Measurements from ENCODE around the gene MRPL53.
"Not testable (repeated sequence)": the region's sequence is repeated elsewhere in the genome, so short reads cannot be mapped to it uniquely, and the experiment has no call there.

The MRPL53 gene

GRCh38 chr2:74447230-74447999, 25.1 kb downstream of the MRPL53 start:
- Histone ChIP-seq H3K9me3 (ENCODE audit: insufficient read depth, low read length) (no peaks in the 10 kb centered on the region), H3K4me3 (ENCODE audit: low read length) (no peak overlapping the region), H4K20me1 (ENCODE audit: insufficient read depth, low read length) (no peaks in the 10 kb centered on the region), H3K9ac (ENCODE audit: low read length) (no peak overlapping the region), H3K27ac (ENCODE audit: low read length) (no peak overlapping the region), H3K27me3 (ENCODE audit: low read depth, low read length) (no peaks in the 10 kb centered on the region), H3K79me2 (ENCODE audit: low read length) (no peaks in the 10 kb centered on the region), H3K4me2 (ENCODE audit: low read length) (no peak overlapping the region), H3K4me1 (ENCODE audit: low read length) (peaks cover 18% of the 10 kb centered on the region), H3K36me3 (replicated peaks; ENCODE audit: low read depth, low read length) (no peaks in the 10 kb centered on the region), H2AFZ (ENCODE audit: low read depth, low read length) (no peak overlapping the region)
- TF ChIP-seq EZH2phosphoT487 (IDR thresholded peaks at IDR 0.05; ENCODE audit: low read depth) = no peak
- TF ChIP-seq, protein P1, sequence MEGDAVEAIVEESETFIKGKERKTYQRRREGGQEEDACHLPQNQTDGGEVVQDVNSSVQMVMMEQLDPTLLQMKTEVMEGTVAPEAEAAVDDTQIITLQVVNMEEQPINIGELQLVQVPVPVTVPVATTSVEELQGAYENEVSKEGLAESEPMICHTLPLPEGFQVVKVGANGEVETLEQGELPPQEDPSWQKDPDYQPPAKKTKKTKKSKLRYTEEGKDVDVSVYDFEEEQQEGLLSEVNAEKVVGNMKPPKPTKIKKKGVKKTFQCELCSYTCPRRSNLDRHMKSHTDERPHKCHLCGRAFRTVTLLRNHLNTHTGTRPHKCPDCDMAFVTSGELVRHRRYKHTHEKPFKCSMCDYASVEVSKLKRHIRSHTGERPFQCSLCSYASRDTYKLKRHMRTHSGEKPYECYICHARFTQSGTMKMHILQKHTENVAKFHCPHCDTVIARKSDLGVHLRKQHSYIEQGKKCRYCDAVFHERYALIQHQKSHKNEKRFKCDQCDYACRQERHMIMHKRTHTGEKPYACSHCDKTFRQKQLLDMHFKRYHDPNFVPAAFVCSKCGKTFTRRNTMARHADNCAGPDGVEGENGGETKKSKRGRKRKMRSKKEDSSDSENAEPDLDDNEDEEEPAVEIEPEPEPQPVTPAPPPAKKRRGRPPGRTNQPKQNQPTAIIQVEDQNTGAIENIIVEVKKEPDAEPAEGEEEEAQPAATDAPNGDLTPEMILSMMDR (IDR thresholded peaks at IDR 0.05; ENCODE audit: low read depth, low read length) = no peak

DNA sequence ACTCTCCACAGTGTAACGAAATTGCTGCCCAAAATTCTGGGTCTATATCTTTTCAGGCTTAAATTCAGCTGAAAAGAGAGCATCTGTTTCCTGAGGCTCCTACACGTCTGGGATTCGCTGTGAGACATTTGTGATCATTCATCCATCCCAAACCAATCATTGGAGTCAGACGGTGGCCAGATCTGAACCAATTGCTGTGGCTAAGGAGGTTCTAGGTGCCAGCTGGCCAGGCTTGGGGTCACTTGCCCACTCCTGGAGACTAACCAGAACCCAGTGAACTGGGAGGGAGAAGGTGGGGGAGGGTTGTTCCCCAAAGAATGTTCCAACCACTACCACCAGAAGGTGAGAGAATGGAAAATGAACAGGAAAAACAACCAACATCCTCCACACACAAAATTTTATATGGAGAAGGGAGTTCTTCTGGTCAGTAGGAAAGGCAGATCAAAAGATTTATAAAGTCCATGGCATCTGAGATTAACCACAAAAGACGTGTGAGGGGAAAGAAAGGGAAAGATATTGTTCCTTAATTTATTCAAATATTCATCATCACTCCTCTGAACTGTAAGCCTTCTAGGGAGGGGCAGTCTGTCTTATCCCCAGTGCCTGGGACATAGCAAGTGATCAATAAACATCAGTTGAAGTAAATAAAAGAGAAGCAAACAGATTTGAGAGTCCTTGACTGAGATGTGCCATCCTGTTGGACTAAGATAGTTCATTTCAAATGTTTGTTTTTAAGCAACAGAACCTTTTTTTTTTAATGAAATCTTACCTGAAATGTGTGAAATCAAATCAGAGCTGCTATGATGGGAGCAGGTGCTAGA, 27.8 kb downstream of the MRPL53 start:
- Histone ChIP-seq H3K4me1 (ENCODE audit: low read length) (peaks cover 28% of the 10 kb centered on the region), H3K9ac (ENCODE audit: low read length) (peak overlapping the region; percentile 2; the same call in 1 of the 2 replicates), H3K9me3 (ENCODE audit: insufficient read depth, low read length) (no peaks in the 10 kb centered on the region), H3K4me3 (ENCODE audit: low read length) (peak overlapping the region; percentile 23), H3K79me2 (ENCODE audit: low read length) (no peaks in the 10 kb centered on the region), H2AFZ (ENCODE audit: low read depth, low read length) (peak overlapping the region; percentile 17), H3K27me3 (ENCODE audit: low read depth, low read length) (no peaks in the 10 kb centered on the region), H3K4me2 (ENCODE audit: low read length) (peak overlapping the region; percentile 54), H3K36me3 (replicated peaks; ENCODE audit: low read depth, low read length) (no peaks in the 10 kb centered on the region), H3K27ac (ENCODE audit: low read length) (no peak overlapping the region), H4K20me1 (ENCODE audit: insufficient read depth, low read length) (no peaks in the 10 kb centered on the region)
- TF ChIP-seq EZH2phosphoT487 (IDR thresholded peaks at IDR 0.05; ENCODE audit: low read depth) = no peak
- TF ChIP-seq, protein P1 (IDR thresholded peaks at IDR 0.05; ENCODE audit: low read depth, low read length) = no peak

GRCh38 chr2:74442483-74443297, 29.8 kb downstream of the MRPL53 start:
- H3K27ac ChIP-seq (ENCODE audit: low read length); H3K4me3 ChIP-seq (ENCODE audit: low read length); H3K4me2 ChIP-seq (ENCODE audit: low read length); H3K9me3 ChIP-seq (ENCODE audit: insufficient read depth, low read length); H3K9ac ChIP-seq (ENCODE audit: low read length); H3K79me2 ChIP-seq (ENCODE audit: low read length); H3K36me3 ChIP-seq (replicated peaks; ENCODE audit: low read depth, low read length); H3K27me3 ChIP-seq (ENCODE audit: low read depth, low read length); H2AFZ ChIP-seq (ENCODE audit: low read depth, low read length); H4K20me1 ChIP-seq (ENCODE audit: insufficient read depth, low read length): not testable (repeated sequence)
- peaks cover 39% of the 10 kb centered on the region for H3K4me1 ChIP-seq (ENCODE audit: low read length)

DNA sequence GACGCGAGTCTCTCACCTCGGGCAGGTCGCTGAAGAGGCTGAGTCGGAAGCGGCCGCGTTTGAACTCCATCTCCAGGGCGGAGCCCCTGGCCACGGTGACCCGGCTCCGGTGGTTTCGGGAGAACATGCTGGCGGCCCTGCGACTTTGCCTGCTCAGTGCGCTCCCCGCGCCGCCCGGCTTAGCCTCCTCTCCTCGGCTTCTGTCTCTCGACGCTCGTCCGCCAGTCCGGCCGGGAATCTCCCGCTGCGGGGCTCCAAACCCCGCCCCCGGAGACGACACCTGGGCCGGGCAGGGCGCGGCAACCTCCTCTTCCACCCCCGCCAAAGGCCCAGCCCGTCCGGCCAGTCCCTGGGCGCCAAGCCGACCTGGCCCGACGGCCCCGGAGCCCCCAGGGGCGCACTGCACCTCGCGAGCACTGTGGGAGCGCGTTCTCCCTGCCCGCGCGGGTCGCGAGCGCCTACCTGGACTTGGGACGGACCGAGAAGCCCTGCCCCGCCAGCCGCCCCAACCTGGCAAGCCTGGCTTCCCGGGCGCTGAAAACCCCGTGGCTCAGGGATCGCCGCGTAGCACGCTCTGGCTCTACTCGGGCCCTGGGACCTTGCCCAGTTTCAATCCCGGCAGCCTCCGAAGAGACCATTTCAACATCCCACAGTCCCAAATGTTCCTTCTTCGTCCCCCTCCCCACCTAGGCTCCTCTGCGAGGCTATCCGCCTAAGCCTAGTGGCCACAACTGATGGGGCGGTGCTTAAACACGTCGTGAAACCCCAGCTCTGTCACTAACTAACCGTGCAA, 30.6 kb downstream of the MRPL53 start, which contains the start of gene RTKN:
Gene RTKN (minus strand): TSS at position 248 of the 793 bp plus-strand sequence. CDS start 121 bp downstream, at position 127.
- Histone ChIP-seq H3K4me2 (ENCODE audit: low read length) (peak within 1 kb of the TSS; percentile 94), H4K20me1 (ENCODE audit: insufficient read depth, low read length) (no peaks in the 10 kb centered on the region), H3K27me3 (ENCODE audit: low read depth, low read length) (no peaks in the 10 kb centered on the region), H3K79me2 (ENCODE audit: low read length) (no peaks in the 10 kb centered on the region), H3K9ac (ENCODE audit: low read length) (peak within 1 kb of the TSS; percentile 72; the same call in 1 of the 2 replicates), H3K27ac (ENCODE audit: low read length) (peak within 1 kb of the TSS; percentile 44), H3K9me3 (ENCODE audit: insufficient read depth, low read length) (no peaks in the 10 kb centered on the region), H3K4me3 (ENCODE audit: low read length) (peak within 1 kb of the TSS; percentile 82), H2AFZ (ENCODE audit: low read depth, low read length) (peak within 1 kb of the TSS; percentile 92), H3K36me3 (replicated peaks; ENCODE audit: low read depth, low read length) (no peaks in the 10 kb centered on the region), H3K4me1 (ENCODE audit: low read length) (peaks cover 47% of the 10 kb centered on the region)
- TF ChIP-seq, protein P1 (IDR thresholded peaks at IDR 0.05; ENCODE audit: low read depth, low read length) = no peak
- no peak for TF ChIP-seq EZH2phosphoT487 (IDR thresholded peaks at IDR 0.05; ENCODE audit: low read depth)
